Amygdala (tissue), 56 donors: ENCODE data around the gene PTPRG.
"Not testable (repeated sequence)": the region's sequence is repeated elsewhere in the genome, so short reads cannot be mapped to it uniquely, and the experiment has no call there.

ENCODE experiments used
- DNase-seq, 56 donors: peaks; one replicate each; lab custom pipeline; 2025; lab: John Stamatoyannopoulos, UW

The PTPRG gene

DNA sequence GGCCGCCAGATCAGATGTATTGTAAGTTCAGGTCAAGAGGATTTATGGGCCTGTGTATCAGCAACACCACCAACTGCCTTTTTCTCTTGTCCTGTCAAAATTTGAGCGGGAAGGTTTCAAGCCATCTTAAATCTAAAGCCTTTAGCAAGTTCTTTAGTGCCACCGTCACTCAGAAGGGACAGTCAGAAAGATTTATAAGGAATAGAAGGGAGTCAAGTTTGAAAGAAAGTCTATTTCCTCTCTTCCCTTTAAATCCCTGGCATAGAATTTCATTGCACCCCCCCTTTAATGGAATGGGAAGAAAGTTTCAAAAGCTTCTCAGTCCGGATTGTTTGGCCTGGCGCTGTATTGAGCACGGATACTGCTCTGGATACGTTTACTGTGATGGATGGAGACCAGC lies 452.6 kb downstream of the PTPRG start:
- DNase-seq = no peak

- DNase-seq = no peak
Observed at GRCh38 chr3:62015111-62015510, 453.7 kb downstream of the PTPRG start.

GRCh38 chr3:62019906-62020305 lies 458.5 kb downstream of the PTPRG start:
- no peak for DNase-seq

GRCh38 chr3:62020706-62021105 lies 459.3 kb downstream of the PTPRG start:
- no peak for DNase-seq

- DNase-seq = no peak
Observed at GRCh38 chr3:62022312-62022711, 460.9 kb downstream of the PTPRG start.

DNA sequence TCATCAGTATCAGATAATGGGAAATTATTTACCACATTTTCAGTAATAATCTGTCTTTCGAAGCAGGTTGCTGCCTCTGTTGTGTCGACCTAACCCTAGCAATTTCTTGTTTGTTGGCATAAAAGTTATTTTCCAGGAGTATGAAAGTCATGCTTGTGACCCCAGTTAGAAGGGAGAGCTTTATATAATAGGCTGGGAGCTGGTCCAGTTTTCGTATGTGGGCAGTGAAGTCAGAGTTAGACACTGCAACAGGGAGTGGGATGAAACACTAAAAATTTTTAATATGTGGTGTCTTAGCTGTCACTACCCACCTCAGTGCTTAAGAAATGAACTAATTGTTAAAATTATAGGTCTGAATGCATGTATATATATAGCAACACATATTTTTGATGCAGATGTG lies 463.5 kb downstream of the PTPRG start:
- DNase-seq = peak in 1 of 56 donors; percentile 6

DNA sequence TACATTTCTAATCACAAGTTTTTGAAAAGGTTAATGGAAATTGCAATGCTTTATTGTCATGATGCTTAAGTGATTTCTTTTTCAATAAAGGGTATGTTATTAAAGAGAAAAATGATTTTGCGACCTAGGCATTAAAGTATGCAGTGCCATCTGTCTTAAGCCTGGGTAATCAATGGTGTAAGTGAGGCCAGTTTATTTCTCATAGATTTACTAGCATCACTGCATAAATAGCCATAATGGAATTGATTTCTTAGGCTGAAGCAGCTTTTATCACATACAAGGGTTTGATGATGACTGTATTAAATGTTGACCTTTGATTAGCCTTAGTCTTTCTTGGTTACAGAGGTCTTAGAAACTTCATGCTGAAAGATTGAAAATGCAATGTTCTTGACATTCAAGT lies 464.5 kb downstream of the PTPRG start:
- DNase-seq = no peak

DNA sequence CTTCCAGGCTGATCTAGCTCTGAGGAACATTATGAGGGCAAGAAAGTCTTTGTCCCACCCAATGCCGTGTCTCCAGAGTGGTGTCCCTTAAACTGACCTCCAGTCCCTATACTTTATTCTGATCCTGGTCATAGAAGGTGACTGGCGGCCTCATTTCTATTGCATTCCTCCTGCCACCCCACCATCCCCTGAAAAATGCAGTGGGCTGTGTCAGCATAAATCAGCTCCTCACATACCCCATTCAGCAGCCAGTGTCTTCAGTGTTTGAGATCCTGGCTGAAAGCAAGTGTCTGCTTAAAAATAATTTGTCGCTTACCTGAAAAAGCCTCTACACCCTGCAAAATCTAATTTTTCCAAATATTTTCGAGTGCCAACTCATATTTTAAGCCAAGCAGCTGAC lies 465.9 kb downstream of the PTPRG start:
- DNase-seq = no peak

GRCh38 chr3:62027796-62028195 lies 466.4 kb downstream of the PTPRG start:
- peak in 9 of 56 donors; percentile 1 to 44 (median 16) for DNase-seq

DNA sequence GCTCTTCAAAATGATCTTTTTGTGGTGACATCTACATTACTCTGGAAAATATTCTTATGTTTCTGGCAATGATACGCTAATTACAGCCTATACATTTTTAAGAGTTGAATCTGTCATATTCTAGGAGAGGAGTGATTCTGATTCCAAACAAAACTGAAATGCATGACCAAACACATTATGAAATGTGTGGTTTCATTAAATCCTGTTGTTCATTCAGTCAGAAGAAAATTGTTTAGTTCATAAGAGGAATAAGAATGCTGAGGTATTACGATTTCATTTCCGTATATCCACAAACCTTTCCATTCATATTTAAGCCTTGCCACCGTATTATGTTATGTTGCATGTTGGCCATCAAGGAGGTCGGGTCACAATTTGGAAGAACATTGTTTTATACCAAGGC lies 466.9 kb downstream of the PTPRG start:
- no peak for DNase-seq

- DNase-seq = no peak
Observed at GRCh38 chr3:62032738-62033137, 471.4 kb downstream of the PTPRG start.

DNA sequence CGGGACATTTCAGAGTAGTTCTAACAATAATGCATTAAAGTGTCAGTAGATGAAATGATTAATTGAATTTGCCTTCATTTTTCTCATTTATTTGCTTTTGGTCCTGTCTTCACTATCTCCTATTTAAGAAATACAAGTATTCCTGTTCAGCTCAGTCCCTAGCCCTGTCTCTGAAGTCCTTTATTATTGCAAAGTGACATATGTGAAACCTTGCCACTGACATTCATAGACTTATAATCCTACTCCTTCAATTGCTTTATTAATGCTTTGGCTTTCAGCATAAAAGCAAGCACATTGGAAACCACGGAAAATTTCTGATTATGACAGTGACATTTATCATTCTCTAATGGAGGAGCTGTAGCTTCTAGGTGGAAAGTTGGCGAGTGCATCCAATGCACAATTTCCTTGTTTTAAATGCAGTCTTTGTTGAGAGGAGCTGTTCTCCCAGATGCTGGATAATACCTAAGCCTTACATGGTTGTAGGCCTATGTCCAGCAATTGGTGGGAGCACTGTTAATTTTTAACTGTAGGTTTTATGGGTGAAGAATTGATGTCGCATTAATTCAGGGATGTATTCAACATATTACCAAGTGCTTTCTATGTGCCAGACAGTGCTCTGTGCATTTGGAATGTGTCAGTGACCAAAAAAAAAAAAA lies 474.2 kb downstream of the PTPRG start:
- no peak for DNase-seq

- DNase-seq = no peak
Observed at GRCh38 chr3:62036726-62037125, 475.4 kb downstream of the PTPRG start.

- not testable (repeated sequence) for DNase-seq
Observed at GRCh38 chr3:62038798-62039197, 477.4 kb downstream of the PTPRG start.

GRCh38 chr3:62039586-62039985 lies 478.2 kb downstream of the PTPRG start:
- no peak for DNase-seq

DNA sequence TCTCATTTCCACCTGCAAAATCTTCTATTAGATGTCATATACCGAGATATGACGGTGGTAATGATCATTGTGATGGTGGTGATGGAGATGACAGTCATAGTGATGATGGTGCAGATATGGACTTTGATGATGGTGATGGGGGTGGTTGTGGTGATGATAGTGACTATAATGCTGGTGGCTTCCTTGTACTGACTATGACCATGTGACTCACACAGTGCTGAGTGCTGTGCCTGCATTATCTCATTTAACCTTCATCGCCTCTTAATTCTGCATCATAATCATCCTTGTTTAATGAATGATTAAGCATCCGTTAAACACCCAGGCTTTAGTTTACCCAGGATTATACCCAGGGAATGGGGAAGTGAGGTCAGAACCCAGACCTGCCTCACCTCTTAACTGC lies 480.3 kb downstream of the PTPRG start:
- DNase-seq = no peak

DNA sequence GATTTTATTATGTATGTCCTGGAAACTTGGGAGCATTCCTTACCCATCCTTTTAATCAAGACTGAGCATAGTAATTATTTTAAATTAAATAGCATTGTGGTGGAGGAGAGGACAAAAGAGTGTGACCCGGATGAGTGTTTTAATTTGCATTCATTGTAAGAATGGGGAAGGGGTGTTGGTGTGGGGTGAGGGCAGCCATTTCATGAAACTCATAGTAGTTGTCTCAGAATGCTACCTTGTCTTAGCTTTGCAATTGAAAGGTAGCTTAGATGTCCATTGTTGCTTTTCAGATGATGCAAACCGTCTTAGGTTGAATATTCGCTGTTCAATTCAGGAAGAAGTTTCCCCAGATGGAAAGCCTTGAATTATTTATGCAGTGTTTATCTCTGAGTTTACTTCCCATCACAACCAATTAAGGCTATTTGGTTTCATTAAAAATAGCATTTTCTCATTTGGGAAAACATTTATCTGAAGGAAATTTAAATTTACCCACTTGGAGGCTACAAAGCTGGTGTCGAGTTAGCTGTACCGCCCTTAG lies 483.6 kb downstream of the PTPRG start:
- DNase-seq = no peak

DNA sequence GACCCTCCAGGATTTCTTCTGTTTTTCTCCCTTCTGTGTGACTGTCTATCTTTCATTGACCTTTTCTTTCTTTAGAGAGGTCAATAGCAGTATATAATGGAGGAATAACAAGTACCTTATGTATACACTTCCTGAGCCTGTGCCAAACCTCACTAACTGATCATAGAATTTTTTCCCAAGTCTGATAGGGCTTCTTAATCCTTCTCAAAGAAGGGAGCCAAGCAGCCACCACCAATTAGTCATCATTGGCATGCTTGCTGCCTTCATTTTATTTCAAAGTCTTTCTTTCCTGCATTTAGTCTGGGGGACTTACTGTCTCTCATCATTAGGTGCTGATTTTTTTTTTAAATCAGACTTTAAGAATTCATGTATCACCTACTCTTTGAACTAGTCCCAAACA lies 485.0 kb downstream of the PTPRG start:
- DNase-seq = no peak

- DNase-seq = no peak
Observed at GRCh38 chr3:62048577-62048976, 487.2 kb downstream of the PTPRG start.

DNA sequence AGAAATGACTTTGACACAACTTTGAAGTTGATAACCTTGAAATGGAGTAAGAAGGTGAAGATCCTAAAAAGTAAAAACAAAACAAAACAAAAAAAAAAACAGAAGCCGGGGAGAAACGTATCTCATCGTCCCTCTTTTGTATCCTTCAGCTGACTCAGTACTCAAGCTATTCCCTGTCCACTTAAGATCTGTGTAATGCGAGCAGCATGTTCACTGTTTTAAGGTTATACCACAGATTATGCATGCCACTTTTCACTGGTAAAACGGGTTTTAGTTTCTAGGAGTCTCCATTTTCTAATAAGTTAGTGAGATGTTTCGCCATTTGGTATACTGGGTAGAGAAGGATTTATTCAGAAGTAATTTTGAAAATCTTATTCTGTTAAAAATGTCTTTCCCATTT lies 487.7 kb downstream of the PTPRG start:
- DNase-seq = no peak

- no peak for DNase-seq
Observed at GRCh38 chr3:62051506-62051905, 490.1 kb downstream of the PTPRG start.

GRCh38 chr3:62052331-62052730 lies 491.0 kb downstream of the PTPRG start:
- DNase-seq = no peak

- DNase-seq = no peak
Observed at GRCh38 chr3:62056658-62057057, 495.3 kb downstream of the PTPRG start.
